HG03039 (cell line): Measurements from ENCODE around the gene AMFR.
"Not testable (repeated sequence)": the region's sequence is repeated elsewhere in the genome, so short reads cannot be mapped to it uniquely, and the experiment has no call there.

ENCODE experiments used
- ATAC-seq: cut with Tn5 transposase; IDR thresholded peaks from one replicate; pipeline ENCODE4 v1.9.1; 2021; ENCODE audit warnings: mild to moderate bottlenecking, moderate library complexity; ENCODE audit not compliant: unreplicated experiment

AMFR gene

GRCh38 chr16:56396724-56397123 lies 28.6 kb downstream of the AMFR start:
- ATAC-seq: not testable (repeated sequence)

- ATAC-seq: no peak
These were observed 35.8 kb downstream of the AMFR start for GRCh38 chr16:56389554-56389953.

GRCh38 chr16:56388209-56388608 lies 37.1 kb downstream of the AMFR start:
- no peak for ATAC-seq

DNA sequence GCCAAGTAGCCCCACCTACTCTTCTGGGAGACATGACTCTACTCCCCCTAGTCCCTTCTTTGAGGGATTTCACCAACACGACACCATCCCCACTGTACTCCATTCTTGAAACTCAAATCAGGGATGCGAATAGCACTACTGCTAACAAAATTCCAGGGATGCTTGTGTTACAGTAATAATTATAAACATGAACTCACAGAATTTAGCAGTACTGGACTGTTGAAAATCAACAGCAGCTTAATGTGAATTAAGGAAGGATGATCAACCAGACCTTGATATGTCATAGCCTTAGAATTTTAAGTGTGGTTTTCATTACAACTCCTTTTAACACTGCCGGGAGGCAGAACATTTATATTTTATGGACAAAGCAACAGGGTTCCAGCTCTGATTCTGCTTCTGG lies 37.9 kb downstream of the AMFR start:
- no peak for ATAC-seq

DNA sequence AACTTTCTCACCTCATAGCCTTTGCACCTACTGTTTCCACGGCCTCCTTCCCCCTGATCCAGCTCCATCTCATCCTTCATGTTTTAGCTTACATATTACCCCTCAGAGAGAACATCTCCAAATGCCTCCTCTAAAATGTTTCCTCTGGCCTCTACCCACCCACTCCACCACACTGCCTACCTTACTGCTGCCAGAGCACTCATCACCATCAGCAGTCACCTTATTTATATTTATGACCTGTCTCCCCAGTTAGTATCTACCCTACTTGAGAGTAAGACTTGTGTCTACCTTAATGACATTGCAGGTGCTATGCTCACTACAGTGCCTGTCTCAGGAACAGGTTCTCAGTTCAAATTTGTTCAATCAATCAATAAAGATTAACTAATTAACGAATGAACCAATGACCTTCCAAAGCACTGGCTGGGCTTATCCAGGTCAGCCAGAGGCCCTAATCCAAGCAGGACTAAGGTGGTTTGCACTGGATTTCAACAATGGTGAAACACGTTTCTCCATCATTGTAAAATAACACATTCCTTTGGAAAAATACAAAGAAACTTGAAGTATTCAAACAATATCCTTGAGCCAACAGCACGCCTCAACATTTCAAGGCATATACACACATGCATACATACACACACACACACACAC lies 41.1 kb downstream of the AMFR start:
- ATAC-seq: no peak

DNA sequence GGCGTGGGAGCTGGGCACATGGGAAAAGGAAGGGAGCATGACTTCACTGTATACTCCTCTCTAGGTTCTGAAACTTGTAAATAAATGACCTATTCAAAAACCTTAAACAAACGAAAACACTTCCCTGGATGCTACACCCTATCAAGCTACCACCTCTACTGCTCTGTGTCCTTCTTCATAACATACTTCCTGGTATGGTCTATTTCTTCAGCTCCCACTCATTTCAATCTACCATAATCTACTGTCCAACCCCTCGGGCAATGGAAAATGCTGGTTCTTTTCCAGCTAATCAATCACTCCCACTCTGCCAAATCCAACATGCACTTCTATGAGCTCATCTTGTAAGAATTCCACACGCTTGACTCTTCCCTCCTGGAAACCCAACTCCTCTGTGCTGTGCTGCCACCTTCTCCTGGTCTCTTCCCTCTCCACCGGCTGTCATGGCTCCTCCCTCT lies 42.4 kb downstream of the AMFR start:
- no peak for ATAC-seq

DNA sequence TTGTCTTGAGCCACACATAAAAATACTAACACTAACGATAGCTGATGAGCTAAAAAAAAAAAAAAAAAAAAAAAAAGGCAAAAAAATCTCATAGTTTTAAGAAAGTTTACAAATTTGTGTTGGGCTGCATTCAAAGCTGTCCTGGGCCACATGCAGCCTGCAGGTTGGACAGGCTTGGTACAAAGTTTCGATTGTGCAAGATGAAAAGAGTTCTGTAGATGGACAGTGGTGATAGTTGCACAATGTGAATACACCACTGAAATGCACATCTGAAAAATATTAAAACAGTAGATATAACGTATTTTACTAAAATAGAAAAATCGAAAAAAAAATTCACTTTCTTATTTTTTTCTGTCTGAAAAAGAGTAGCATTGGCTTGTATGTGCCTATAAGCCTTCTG lies 42.9 kb downstream of the AMFR start:
- no peak for ATAC-seq

- ATAC-seq: not testable (repeated sequence)
These were observed 44.4 kb downstream of the AMFR start for GRCh38 chr16:56380778-56381485.

DNA sequence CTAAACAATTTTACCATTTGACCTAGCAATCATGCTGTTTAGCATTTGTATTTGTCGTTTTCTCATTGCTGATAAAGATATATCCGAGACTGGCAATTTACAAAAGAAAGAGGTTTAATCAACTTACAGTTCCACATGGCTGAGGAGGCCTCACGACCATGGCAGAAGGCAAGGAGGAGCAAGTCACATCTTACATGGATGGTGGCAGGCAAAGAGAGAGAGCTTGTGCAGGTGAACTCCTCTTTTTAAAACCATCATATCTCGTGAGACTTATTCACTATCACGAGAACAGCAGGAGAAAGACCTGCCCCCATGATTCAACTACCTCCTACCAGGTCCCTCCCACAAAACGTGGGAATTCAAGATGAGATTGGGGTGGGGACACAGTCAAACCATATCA lies 46.3 kb downstream of the AMFR start:
- ATAC-seq: not testable (repeated sequence)

- not testable (repeated sequence) for ATAC-seq
These were observed 49.6 kb downstream of the AMFR start for GRCh38 chr16:56375792-56376191.

GRCh38 chr16:56373003-56373402 lies 52.3 kb downstream of the AMFR start:
- no peak for ATAC-seq

GRCh38 chr16:56372013-56372634 lies 53.2 kb downstream of the AMFR start:
- ATAC-seq: no peak

GRCh38 chr16:56371660-56371937 lies 53.7 kb downstream of the AMFR start:
- no peak for ATAC-seq

DNA sequence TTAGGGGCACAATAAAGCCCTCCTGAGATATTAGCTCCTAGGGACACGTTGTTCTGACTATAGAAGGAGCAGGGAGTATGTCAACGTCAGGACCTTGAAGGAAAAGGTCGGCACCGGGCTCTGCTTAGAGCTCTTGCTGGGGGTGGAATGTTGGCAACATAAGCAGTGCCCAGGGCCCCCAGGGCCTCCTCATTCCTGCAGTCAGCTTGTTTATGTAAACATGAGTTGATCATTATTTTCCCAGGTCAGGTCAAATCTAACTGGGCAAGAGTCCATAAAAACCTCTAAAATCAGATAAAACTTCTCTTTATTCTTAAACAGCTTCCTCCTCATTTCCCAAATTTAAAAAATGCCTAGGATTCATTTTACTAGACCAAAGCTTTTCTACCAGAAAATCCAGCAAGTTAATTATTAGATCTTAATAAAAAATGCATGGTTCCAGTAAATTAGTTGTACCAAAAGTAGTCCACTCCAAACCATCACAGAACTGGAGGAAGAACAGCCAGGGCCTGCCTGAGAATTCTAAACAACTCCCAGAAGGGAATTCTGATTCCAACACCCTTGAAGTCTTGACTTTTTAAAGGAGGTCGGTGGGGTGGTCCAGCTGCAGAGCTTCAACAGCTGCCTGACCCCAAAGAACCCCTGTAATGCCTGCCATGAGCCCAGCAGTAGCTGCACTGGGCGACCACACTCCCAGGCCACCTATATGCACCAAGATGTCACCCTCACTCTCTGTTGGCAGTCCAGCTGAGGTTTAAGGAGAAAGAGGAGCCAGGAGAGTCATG lies 54.3 kb downstream of the AMFR start:
- ATAC-seq: no peak

DNA sequence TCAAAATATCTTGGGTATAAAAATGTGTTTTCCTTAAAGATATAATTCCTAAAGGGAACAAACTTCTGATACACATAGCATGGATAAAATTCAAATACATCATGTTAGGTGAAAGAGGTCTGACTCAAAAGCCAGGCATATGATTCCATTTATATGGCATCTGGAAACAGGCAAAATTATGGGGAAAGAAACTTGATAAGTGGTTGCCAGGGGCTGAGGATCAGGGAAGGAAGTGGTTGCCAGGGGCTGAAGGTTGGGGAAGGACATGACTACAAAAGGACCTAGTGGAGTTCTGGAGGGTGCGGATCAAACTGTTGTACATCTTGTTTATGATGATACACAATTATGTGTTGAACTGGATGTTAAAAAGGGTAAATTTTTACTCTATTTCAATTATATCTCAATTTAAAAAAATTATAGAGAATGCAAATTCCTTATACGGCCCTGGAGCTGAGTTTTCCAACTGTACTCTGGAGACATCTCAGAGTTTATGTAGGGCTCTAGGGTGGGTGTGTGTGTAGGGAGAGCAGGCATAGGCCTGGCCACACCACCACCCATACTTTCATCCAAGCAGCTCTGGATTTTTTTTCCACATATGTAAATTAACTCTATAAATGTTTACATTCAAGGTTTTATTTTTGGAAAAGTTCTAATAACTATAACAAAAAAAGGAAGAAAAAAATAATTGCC lies 55.0 kb downstream of the AMFR start:
- no peak for ATAC-seq

DNA sequence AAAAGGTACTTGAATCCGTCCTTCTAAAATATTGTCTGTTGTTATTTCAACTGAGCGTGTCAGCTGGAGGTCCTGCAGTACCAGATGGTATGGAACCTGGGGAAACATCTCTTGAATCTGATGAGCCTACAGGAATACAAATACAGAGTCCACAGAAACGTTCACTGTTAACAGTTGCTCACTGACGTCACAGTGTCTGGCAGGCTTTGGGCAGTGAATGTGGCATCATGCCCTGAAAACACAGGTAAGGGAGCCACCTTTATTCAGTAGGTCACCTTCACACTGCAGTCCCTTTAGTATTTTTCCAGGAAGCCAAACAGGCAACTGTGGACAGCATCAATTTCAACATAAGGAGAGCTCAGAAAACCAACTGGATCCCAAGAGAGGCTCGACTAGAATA lies 56.1 kb downstream of the AMFR start:
- ATAC-seq: no peak

GRCh38 chr16:56368545-56368944 lies 56.8 kb downstream of the AMFR start:
- no peak for ATAC-seq

DNA sequence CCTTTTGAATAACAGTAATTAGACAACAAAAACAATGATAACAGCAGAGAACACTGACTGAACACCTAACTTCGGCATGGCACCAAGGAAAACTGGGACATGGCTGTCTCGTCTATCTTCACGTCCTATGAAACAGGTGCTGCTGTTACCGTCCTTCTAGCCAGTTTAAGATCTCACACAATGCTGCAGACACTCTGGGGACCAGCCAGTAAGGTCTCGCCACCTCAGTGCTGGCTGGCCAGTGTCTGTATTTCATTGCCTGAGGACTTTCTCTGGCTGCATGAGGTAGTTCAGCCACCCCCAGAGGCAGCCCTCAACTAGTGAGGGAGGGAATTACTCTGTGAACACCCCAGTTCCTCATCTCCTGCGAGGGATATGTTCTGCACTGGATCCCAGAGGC lies 57.6 kb downstream of the AMFR start:
- no peak for ATAC-seq

- ATAC-seq: no peak
These were observed 58.4 kb downstream of the AMFR start for GRCh38 chr16:56366945-56367344.

DNA sequence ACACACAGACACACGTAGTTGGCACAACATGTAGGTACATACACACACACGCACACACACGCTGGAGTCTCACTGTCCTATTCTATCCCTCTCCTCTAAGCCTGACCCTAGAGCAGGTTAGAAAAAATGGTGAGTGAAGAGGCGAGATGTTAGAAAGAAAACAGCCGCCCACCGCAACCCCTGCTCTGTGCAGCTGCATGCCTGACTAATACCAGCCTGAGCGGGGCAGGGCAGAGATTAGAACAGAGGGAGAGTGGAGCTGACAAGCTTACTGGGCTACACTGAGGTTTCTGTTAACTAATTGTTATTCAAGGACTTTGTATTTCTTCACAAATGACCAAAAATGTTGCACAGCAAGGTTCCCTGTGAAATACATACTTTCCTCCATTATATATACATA lies 59.8 kb downstream of the AMFR start:
- no peak for ATAC-seq

GRCh38 chr16:56364865-56365264 lies 60.5 kb downstream of the AMFR start:
- no peak for ATAC-seq
